ENCODE measurements around the gene TELO2.
"Not testable (repeated sequence)": the region's sequence is repeated elsewhere in the genome, so short reads cannot be mapped to it uniquely, and the experiment has no call there.

The TELO2 gene

GRCh38 chr16:1465567-1465915, 27.6 kb upstream of the TELO2 start:
- no peaks in the 10 kb centered on the region for H3K36me3 ChIP-seq (ENCODE audit: control insufficient read depth, insufficient read depth, low read length)

GRCh38 chr16:1466054-1466453, 27.1 kb upstream of the TELO2 start:
- H3K4me1 ChIP-seq, result no peaks in the 10 kb centered on the region
- H3K79me2 ChIP-seq, result peaks cover 34% of the 10 kb centered on the region
- H3K36me3 ChIP-seq (ENCODE audit: control insufficient read depth, insufficient read depth, low read length), result no peaks in the 10 kb centered on the region
- H3K9ac ChIP-seq, result no peak overlapping the region
- H3K27ac ChIP-seq, result no peak overlapping the region
- no peak overlapping the region for H3K4me3 ChIP-seq (ENCODE audit: low read depth, low read length)
- no peak for TF ChIP-seq CTCF (IDR thresholded peaks at IDR 0.05)
- H3K4me2 ChIP-seq (ENCODE audit: low read length), result no peak overlapping the region
- no peaks in the 10 kb centered on the region for H3K27me3 ChIP-seq (ENCODE audit: control insufficient read depth, insufficient read depth, low read length)
- no peaks in the 10 kb centered on the region for H3K9me3 ChIP-seq (ENCODE audit: control insufficient read depth, low read length)
- H2AFZ ChIP-seq, result no peak overlapping the region

More at GRCh38 chr16:1465567-1465915, 27.6 kb upstream of the TELO2 start:
- Histone ChIP-seq H3K27ac (no peak overlapping the region), H3K9me3 (ENCODE audit: control insufficient read depth, low read length) (no peaks in the 10 kb centered on the region), H3K4me2 (ENCODE audit: low read length) (no peak overlapping the region), H3K79me2 (peaks cover 34% of the 10 kb centered on the region), H3K4me1 (no peaks in the 10 kb centered on the region), H3K27me3 (ENCODE audit: control insufficient read depth, insufficient read depth, low read length) (no peaks in the 10 kb centered on the region), H2AFZ (no peak overlapping the region), H3K9ac (no peak overlapping the region), H3K4me3 (ENCODE audit: low read depth, low read length) (no peak overlapping the region)
- no peak for TF ChIP-seq CTCF (IDR thresholded peaks at IDR 0.05)

- TF ChIP-seq CTCF (IDR thresholded peaks at IDR 0.05), result no peak
- H3K4me1 ChIP-seq, result no peaks in the 10 kb centered on the region
These were observed 26.1 kb upstream of the TELO2 start for GRCh38 chr16:1466968-1467521.

GRCh38 chr16:1468426-1468810, 24.7 kb upstream of the TELO2 start:
- Histone ChIP-seq H3K4me3 (ENCODE audit: low read depth, low read length) (no peak overlapping the region), H3K36me3 (ENCODE audit: control insufficient read depth, insufficient read depth, low read length) (no peaks in the 10 kb centered on the region), H3K4me2 (ENCODE audit: low read length) (no peak overlapping the region), H2AFZ (no peak overlapping the region), H3K9me3 (ENCODE audit: control insufficient read depth, low read length) (no peaks in the 10 kb centered on the region), H3K27ac (no peak overlapping the region), H3K9ac (no peak overlapping the region), H3K79me2 (peaks cover 33% of the 10 kb centered on the region), H3K27me3 (ENCODE audit: control insufficient read depth, insufficient read depth, low read length) (no peaks in the 10 kb centered on the region), H3K4me1 (peaks cover under 1% of the 10 kb centered on the region)
- no peak for TF ChIP-seq CTCF (IDR thresholded peaks at IDR 0.05)

More at GRCh38 chr16:1466968-1467521, 26.1 kb upstream of the TELO2 start:
- H3K4me2 ChIP-seq (ENCODE audit: low read length), result no peak overlapping the region
- no peak overlapping the region for H3K4me3 ChIP-seq (ENCODE audit: low read depth, low read length)
- H3K27ac ChIP-seq, result no peak overlapping the region
- no peaks in the 10 kb centered on the region for H3K9me3 ChIP-seq (ENCODE audit: control insufficient read depth, low read length)
- no peak overlapping the region for H3K9ac ChIP-seq
- H3K27me3 ChIP-seq (ENCODE audit: control insufficient read depth, insufficient read depth, low read length), result no peaks in the 10 kb centered on the region
- H3K79me2 ChIP-seq, result peaks cover 32% of the 10 kb centered on the region
- H3K36me3 ChIP-seq (ENCODE audit: control insufficient read depth, insufficient read depth, low read length), result no peaks in the 10 kb centered on the region
- H2AFZ ChIP-seq, result no peak overlapping the region

- H3K27ac ChIP-seq; H3K4me2 ChIP-seq (ENCODE audit: low read length); H3K4me3 ChIP-seq (ENCODE audit: low read depth, low read length); H3K9me3 ChIP-seq (ENCODE audit: control insufficient read depth, low read length); H3K9ac ChIP-seq; H3K27me3 ChIP-seq (ENCODE audit: control insufficient read depth, insufficient read depth, low read length); H3K36me3 ChIP-seq (ENCODE audit: control insufficient read depth, insufficient read depth, low read length); H2AFZ ChIP-seq; H3K4me1 ChIP-seq: not testable (repeated sequence)
- H3K79me2 ChIP-seq, result peaks cover 40% of the 10 kb centered on the region
These were observed 24.0 kb upstream of the TELO2 start for GRCh38 chr16:1469141-1469540.

Data from parathyroid adenoma (tissue), 2 donors.